ENCODE results near the gene TMEM235. TPM values are rescaled to one million over a fixed set of nuclear protein-coding genes. Genes with fewer than 3 reads are reported as not detected.

TMEM235 gene
- total RNA-seq, 1 donor from 2014 or later, result not detected

GRCh38 chr17:78249074-78249817 lies 17.8 kb downstream of the TMEM235 start:
- peaks cover 2% of the 10 kb centered on the region for H3K9me3 Mint-ChIP-seq (ENCODE audit: unreplicated experiment)
- peaks cover 1% of the 10 kb centered on the region for H3K4me1 Mint-ChIP-seq (ENCODE audit: low read depth, unreplicated experiment)
- no peaks in the 10 kb centered on the region for H3K36me3 Mint-ChIP-seq (ENCODE audit: unreplicated experiment)
- no peak for TF ChIP-seq CTCF (IDR thresholded peaks at IDR 0.05; ENCODE audit: partially characterized antibody, unreplicated experiment)
- H3K27me3 Mint-ChIP-seq (ENCODE audit: unreplicated experiment), result peaks cover 2% of the 10 kb centered on the region
- H3K27ac Mint-ChIP-seq (ENCODE audit: unreplicated experiment), result no peak overlapping the region
- DNase-seq, result no peak
- H3K4me3 Mint-ChIP-seq (ENCODE audit: unreplicated experiment), result no peak overlapping the region

- Mint-ChIP-seq H3K27me3 (ENCODE audit: unreplicated experiment) (peaks cover 2% of the 10 kb centered on the region), H3K4me3 (ENCODE audit: unreplicated experiment) (no peak overlapping the region), H3K4me1 (ENCODE audit: low read depth, unreplicated experiment) (peaks cover 1% of the 10 kb centered on the region), H3K9me3 (ENCODE audit: unreplicated experiment) (peaks cover 2% of the 10 kb centered on the region), H3K36me3 (ENCODE audit: unreplicated experiment) (no peaks in the 10 kb centered on the region), H3K27ac (ENCODE audit: unreplicated experiment) (no peak overlapping the region)
- no peak for DNase-seq
- no peak for TF ChIP-seq CTCF (IDR thresholded peaks at IDR 0.05; ENCODE audit: partially characterized antibody, unreplicated experiment)
Measured at GRCh38 chr17:78249818-78250806, 18.7 kb downstream of the TMEM235 start.

- peaks cover 1% of the 10 kb centered on the region for H3K4me1 Mint-ChIP-seq (ENCODE audit: low read depth, unreplicated experiment)
- peak; percentile 92 for DNase-seq
- peaks cover 2% of the 10 kb centered on the region for H3K9me3 Mint-ChIP-seq (ENCODE audit: unreplicated experiment)
- no peak overlapping the region for H3K27ac Mint-ChIP-seq (ENCODE audit: unreplicated experiment)
- no peak overlapping the region for H3K4me3 Mint-ChIP-seq (ENCODE audit: unreplicated experiment)
- no peaks in the 10 kb centered on the region for H3K36me3 Mint-ChIP-seq (ENCODE audit: unreplicated experiment)
- peaks cover 2% of the 10 kb centered on the region for H3K27me3 Mint-ChIP-seq (ENCODE audit: unreplicated experiment)
- TF ChIP-seq CTCF (IDR thresholded peaks at IDR 0.05; ENCODE audit: partially characterized antibody, unreplicated experiment), result peak; percentile 98
Measured at GRCh38 chr17:78250891-78251772, 19.7 kb downstream of the TMEM235 start.

GRCh38 chr17:78251773-78252103 lies 20.3 kb downstream of the TMEM235 start:
- H3K27ac Mint-ChIP-seq (ENCODE audit: unreplicated experiment), result no peak overlapping the region
- TF ChIP-seq CTCF (IDR thresholded peaks at IDR 0.05; ENCODE audit: partially characterized antibody, unreplicated experiment), result no peak
- H3K9me3 Mint-ChIP-seq (ENCODE audit: unreplicated experiment), result peaks cover 2% of the 10 kb centered on the region
- no peaks in the 10 kb centered on the region for H3K36me3 Mint-ChIP-seq (ENCODE audit: unreplicated experiment)
- H3K4me1 Mint-ChIP-seq (ENCODE audit: low read depth, unreplicated experiment), result peaks cover 1% of the 10 kb centered on the region
- H3K27me3 Mint-ChIP-seq (ENCODE audit: unreplicated experiment), result peaks cover 2% of the 10 kb centered on the region
- DNase-seq, result no peak
- H3K4me3 Mint-ChIP-seq (ENCODE audit: unreplicated experiment), result no peak overlapping the region

Data from glutamatergic neuron (in vitro differentiated cells).